ENCODE data around the gene SPACA6.

The SPACA6 gene

DNA sequence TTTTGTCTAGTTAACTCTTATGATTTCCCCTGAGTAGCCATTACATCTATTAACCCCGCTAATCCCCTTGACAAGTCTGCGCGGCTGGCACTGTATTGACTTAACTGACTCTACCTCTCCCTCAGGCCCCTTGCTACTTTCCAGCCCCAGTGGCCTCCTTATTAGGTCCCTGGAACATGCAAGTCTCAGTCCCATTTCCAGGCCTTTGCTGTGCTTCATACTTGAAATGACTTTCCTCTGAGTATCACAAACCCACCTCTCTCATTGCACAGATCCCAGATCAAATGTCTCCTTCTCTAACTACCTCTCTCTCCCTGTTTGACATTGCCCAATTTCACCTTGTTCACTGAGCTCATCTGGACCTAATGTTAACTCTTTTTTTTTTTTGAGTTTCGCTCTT is 13.2 kb downstream of the SPACA6 start:
- no peaks in the 10 kb centered on the region for H3K36me3 ChIP-seq (ENCODE audit: insufficient read depth, low read length)
- H3K4me1 ChIP-seq (ENCODE audit: insufficient read depth, low read length), result peaks cover 4% of the 10 kb centered on the region; the same call in 1 of the 2 replicates
- H3K9me3 ChIP-seq (ENCODE audit: control insufficient read depth, insufficient read depth, low read length), result no peaks in the 10 kb centered on the region
- H3K9ac ChIP-seq (ENCODE audit: low read depth, low read length), result no peak overlapping the region

DNA sequence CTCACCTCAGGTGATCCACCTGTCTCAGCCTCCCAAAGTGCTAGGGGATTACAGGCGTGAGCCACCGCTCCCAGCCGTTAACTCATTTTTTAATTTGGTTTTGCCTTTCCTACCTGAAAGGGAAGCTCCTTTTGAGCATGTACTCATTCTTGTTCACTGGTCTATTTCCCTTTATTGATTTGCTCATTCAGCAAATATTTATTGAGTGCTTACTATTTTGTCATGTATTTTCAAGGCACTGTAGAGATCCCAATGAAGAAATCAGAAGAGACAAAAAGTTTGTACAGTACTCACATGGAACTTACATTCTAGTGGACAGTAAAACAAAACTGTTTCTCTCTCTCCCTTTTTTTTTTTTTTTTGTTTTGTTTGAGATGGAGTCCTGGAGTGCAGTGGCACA is 13.8 kb downstream of the SPACA6 start:
- Histone ChIP-seq H3K9ac (ENCODE audit: low read depth, low read length) (no peak overlapping the region), H3K4me1 (ENCODE audit: insufficient read depth, low read length) (no peaks in the 10 kb centered on the region; the same call in 1 of the 2 replicates), H3K9me3 (ENCODE audit: control insufficient read depth, insufficient read depth, low read length) (no peaks in the 10 kb centered on the region), H3K36me3 (ENCODE audit: insufficient read depth, low read length) (no peaks in the 10 kb centered on the region)

DNA sequence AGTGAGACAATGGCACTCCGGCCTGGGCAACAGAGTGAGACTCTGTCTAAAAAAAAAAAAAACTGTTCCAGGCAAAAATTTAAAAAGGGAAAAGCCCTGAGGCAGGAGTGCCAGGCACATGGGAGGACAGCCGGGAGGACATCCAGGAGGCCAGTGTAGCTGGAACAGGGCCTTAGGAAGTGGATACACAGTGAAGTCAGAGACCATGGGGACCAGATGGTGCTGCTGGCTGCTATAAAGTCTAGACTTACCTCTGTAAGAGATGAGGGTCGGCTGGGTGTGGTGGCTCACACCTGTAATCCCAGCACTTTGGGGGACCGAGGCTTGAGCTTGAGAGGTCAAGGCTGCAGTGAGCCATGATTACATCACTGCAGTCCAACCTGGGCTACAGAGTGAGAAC is 15.7 kb downstream of the SPACA6 start:
- Histone ChIP-seq H3K4me1 (ENCODE audit: insufficient read depth, low read length) (no peaks in the 10 kb centered on the region), H3K36me3 (ENCODE audit: insufficient read depth, low read length) (no peaks in the 10 kb centered on the region), H3K9ac (ENCODE audit: low read depth, low read length) (no peak overlapping the region), H3K9me3 (ENCODE audit: control insufficient read depth, insufficient read depth, low read length) (no peaks in the 10 kb centered on the region)

GRCh38 chr19:51709575-51709974 is 16.4 kb downstream of the SPACA6 start:
- Histone ChIP-seq H3K4me1 (ENCODE audit: insufficient read depth, low read length) (no peaks in the 10 kb centered on the region), H3K36me3 (ENCODE audit: insufficient read depth, low read length) (no peaks in the 10 kb centered on the region)

DNA sequence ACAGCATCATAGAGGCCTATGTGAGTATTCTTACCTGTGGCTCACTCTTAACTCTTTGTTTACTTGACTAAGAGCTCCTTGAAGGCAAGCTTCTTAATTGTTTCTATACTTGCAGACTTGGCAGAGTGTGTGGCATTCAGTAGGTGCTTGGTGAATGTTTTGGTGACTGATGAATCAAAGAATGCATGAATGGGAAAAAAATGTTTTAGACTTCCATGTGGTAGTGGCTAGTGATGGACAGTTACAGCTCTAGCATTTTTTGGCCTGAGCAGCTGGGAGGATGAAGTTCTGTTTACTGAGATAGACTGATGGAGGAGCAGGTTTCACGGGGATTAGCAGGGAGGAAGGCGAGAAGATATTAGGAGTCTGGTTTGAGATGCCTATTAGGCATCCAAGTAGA is 17.0 kb downstream of the SPACA6 start:
- Histone ChIP-seq H3K36me3 (ENCODE audit: insufficient read depth, low read length) (no peaks in the 10 kb centered on the region), H3K4me1 (ENCODE audit: insufficient read depth, low read length) (no peaks in the 10 kb centered on the region), H3K9me3 (ENCODE audit: control insufficient read depth, insufficient read depth, low read length) (no peaks in the 10 kb centered on the region), H3K9ac (ENCODE audit: low read depth, low read length) (no peak overlapping the region)

More at GRCh38 chr19:51709575-51709974, 16.4 kb downstream of the SPACA6 start:
- H3K9me3 ChIP-seq (ENCODE audit: control insufficient read depth, insufficient read depth, low read length), result no peaks in the 10 kb centered on the region
- no peak overlapping the region for H3K9ac ChIP-seq (ENCODE audit: low read depth, low read length)

DNA sequence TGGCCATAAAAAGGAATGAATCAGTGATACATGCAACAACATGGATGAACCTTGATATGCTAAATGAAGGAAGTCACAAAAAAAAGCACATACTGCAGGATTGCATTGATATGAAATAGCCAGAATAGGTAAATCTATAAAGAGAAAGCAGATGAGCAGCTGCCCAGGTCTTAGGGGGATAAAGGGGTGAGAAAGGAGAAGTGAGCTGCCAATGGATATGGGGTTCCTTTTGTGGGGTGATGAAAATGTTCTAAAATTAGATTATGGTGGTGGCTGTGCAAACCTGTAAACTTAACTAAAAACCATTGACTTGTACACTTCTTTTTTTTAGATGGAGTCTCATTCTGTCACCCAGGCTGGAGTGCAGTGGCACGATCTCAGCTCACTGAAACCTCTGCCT is 18.6 kb downstream of the SPACA6 start:
- Histone ChIP-seq H3K4me1 (ENCODE audit: insufficient read depth, low read length) (no peaks in the 10 kb centered on the region), H3K9me3 (ENCODE audit: control insufficient read depth, insufficient read depth, low read length) (no peaks in the 10 kb centered on the region), H3K9ac (ENCODE audit: low read depth, low read length) (no peak overlapping the region), H3K36me3 (ENCODE audit: insufficient read depth, low read length) (no peaks in the 10 kb centered on the region)

DNA sequence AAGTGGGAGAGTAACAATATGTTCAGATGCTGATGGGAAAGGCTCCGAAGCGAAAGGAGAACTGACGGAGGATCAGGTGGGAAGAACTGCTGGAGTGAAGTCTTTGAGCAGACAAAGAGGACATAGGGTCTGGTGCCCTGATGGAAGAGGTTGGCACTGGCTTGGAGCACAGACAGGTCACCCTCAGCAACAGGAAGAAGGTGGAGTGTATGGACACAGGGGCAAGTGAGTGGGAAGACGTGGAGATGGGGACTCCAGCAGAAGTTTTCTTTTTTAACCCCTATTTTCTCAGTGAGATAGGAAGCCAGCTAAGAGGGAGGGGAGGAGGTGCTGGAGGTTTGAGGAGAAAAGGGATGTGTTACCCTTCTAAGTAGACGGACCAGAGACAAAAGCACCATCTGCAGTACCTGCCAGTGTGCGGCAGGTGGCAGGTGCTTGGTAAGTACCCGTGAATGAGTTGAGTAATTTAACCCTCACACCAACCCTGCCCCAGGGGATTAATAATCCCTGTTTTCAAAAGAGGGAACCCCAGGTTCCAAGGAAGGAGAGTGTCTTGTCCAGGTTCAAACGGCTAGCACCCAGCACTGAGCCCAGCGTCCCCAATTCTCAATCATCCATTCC is 19.4 kb downstream of the SPACA6 start:
- H3K9ac ChIP-seq (ENCODE audit: low read depth, low read length), result no peak overlapping the region
- H3K36me3 ChIP-seq (ENCODE audit: insufficient read depth, low read length), result no peaks in the 10 kb centered on the region
- H3K4me1 ChIP-seq (ENCODE audit: insufficient read depth, low read length), result no peaks in the 10 kb centered on the region
- H3K9me3 ChIP-seq (ENCODE audit: control insufficient read depth, insufficient read depth, low read length), result no peaks in the 10 kb centered on the region

DNA sequence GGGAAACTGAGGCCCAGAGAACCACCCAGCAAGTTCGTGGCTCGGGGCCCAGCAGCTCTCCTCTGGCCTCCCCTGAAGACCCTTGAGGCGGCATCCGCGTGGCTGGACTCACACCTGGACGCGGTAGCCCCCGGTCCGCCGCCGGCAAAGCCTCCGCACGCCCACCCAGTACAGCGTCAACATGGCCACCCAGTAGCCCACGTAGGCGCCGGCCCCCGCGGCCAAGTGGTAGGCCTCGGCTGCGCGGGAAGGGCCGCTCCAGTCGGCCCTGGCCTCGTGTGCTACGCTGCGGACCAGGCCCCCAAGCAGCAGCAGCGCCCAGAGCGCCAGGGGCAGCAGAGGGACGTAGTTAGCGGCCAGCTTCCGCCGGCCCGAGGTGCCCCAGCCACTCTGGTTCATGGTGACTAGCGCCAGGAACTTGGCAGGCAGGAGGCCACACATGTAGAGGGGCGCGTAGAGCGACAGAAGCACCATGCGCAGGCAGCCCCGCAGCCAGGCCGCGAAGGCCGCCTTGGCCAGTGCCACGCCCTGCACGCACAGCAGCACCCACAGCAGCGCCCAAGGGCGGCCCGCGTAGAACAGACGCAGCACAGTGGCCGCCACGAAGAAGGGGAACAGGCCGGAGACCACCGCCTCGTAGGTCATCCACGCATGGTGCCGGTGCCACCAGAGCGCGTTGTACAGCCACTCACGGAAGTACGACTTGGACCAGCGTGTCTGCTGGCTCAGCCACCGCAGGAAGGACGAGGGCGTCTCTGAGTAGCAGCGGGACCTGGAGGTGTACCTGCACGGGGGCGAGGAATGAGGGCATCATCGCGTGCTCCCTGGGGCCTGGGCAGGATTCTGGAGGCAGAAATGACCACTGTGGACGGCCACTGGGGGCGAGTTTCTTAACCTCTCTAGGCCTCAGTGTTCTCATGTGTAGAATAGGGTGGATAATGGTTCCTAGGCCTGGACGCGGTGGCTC is 20.5 kb downstream of the SPACA6 start:
- no peaks in the 10 kb centered on the region for H3K4me1 ChIP-seq (ENCODE audit: insufficient read depth, low read length)

DNA sequence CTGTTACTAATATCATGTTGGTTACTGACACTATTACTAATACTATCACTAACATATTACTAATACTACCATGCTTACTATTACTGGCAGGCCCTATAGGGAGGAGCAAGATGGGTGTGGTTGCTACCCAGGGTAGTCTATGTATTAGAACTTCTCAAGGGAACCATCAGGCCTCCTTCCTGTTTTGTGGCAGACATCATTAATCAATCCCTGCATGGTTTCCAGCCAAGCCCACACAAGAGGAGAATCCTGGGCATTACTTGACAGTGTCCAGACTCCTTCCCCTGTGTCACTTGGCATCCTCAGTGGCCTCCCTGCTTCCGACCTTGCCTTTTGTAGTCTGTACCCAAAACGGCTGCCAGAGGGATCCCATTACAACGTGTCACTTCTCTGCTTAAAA is 21.7 kb downstream of the SPACA6 start:
- no peaks in the 10 kb centered on the region for H3K9me3 ChIP-seq (ENCODE audit: control insufficient read depth, insufficient read depth, low read length)
- H3K9ac ChIP-seq (ENCODE audit: low read depth, low read length), result no peak overlapping the region
- H3K36me3 ChIP-seq (ENCODE audit: insufficient read depth, low read length), result no peaks in the 10 kb centered on the region
- H3K4me1 ChIP-seq (ENCODE audit: insufficient read depth, low read length), result no peaks in the 10 kb centered on the region

More for the DNA sequence above, 20.5 kb downstream of the SPACA6 start:
- H3K9ac ChIP-seq (ENCODE audit: low read depth, low read length), result no peak overlapping the region
- no peaks in the 10 kb centered on the region for H3K36me3 ChIP-seq (ENCODE audit: insufficient read depth, low read length)
- no peaks in the 10 kb centered on the region for H3K9me3 ChIP-seq (ENCODE audit: control insufficient read depth, insufficient read depth, low read length)

DNA sequence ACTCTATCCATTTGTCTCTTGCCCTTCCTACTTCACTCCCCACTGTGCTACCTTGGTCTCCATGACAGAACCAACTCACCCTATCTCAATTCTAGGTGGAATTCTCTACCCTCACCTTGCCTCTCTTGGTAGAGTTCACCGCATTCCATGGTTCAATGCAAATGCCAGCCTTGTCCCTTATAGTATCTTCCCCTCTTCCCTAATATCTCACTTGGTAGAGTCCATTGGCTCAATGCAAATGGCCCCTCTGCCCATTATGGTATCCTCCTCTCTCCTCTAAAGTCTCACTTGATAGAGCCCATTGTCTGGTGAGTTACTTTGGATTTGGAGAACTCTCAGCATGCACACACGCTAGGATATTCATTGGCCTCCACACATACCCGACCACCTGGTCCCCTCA is 22.7 kb downstream of the SPACA6 start:
- Histone ChIP-seq H3K36me3 (ENCODE audit: insufficient read depth, low read length) (no peaks in the 10 kb centered on the region), H3K9ac (ENCODE audit: low read depth, low read length) (no peak overlapping the region), H3K9me3 (ENCODE audit: control insufficient read depth, insufficient read depth, low read length) (no peaks in the 10 kb centered on the region)

GRCh38 chr19:51716925-51717324 is 23.8 kb downstream of the SPACA6 start:
- no peaks in the 10 kb centered on the region for H3K9me3 ChIP-seq (ENCODE audit: control insufficient read depth, insufficient read depth, low read length)

More for the DNA sequence above, 22.7 kb downstream of the SPACA6 start:
- no peaks in the 10 kb centered on the region for H3K4me1 ChIP-seq (ENCODE audit: insufficient read depth, low read length)

GRCh38 chr19:51719251-51719988 is 26.3 kb downstream of the SPACA6 start:
- H3K4me1 ChIP-seq (ENCODE audit: insufficient read depth, low read length), result peaks cover 3% of the 10 kb centered on the region; the same call in 1 of the 2 replicates
- H3K9me3 ChIP-seq (ENCODE audit: control insufficient read depth, insufficient read depth, low read length), result no peaks in the 10 kb centered on the region
- peak overlapping the region; percentile 69 for H3K9ac ChIP-seq (ENCODE audit: low read depth, low read length)
- no peaks in the 10 kb centered on the region for H3K36me3 ChIP-seq (ENCODE audit: insufficient read depth, low read length)

More at GRCh38 chr19:51716925-51717324, 23.8 kb downstream of the SPACA6 start:
- Histone ChIP-seq H3K36me3 (ENCODE audit: insufficient read depth, low read length) (no peaks in the 10 kb centered on the region), H3K9ac (ENCODE audit: low read depth, low read length) (no peak overlapping the region), H3K4me1 (ENCODE audit: insufficient read depth, low read length) (no peaks in the 10 kb centered on the region)

- H3K36me3 ChIP-seq (ENCODE audit: insufficient read depth, low read length), result no peaks in the 10 kb centered on the region
- H3K4me1 ChIP-seq (ENCODE audit: insufficient read depth, low read length), result peaks cover 3% of the 10 kb centered on the region; the same call in 1 of the 2 replicates
- H3K9ac ChIP-seq (ENCODE audit: low read depth, low read length), result no peak overlapping the region
- H3K9me3 ChIP-seq (ENCODE audit: control insufficient read depth, insufficient read depth, low read length), result no peaks in the 10 kb centered on the region
Measured at GRCh38 chr19:51721905-51722304, 28.8 kb downstream of the SPACA6 start.

- Histone ChIP-seq H3K9ac (ENCODE audit: low read depth, low read length) (no peak overlapping the region), H3K4me1 (ENCODE audit: insufficient read depth, low read length) (peaks cover 3% of the 10 kb centered on the region; the same call in 1 of the 2 replicates), H3K9me3 (ENCODE audit: control insufficient read depth, insufficient read depth, low read length) (no peaks in the 10 kb centered on the region), H3K36me3 (ENCODE audit: insufficient read depth, low read length) (no peaks in the 10 kb centered on the region)
Measured at GRCh38 chr19:51722492-51722891, 29.4 kb downstream of the SPACA6 start.
